Left kidney (tissue), 2 donors: ENCODE results near the gene NEDD4. TPM values are rescaled to one million over a fixed set of nuclear protein-coding genes. Genes with fewer than 3 reads are reported as not detected.
"Not testable (repeated sequence)": the region's sequence is repeated elsewhere in the genome, so short reads cannot be mapped to it uniquely, and the experiment has no call there.

Source experiments
- DNase-seq: peaks from one replicate; pipeline ENCODE4 v3.0.0-alpha.2; 2013
- polyA plus RNA-seq: library from polyadenylated mRNA; unstranded; fragments of 120-200 nt; gene quantifications from one replicate; pipeline ENCODE4 v1.2.1, GENCODE V29; 2013; ENCODE audit not compliant: insufficient read length

The NEDD4 gene
- polyA plus RNA-seq, 1 donor, result 20.2 TPM

DNA sequence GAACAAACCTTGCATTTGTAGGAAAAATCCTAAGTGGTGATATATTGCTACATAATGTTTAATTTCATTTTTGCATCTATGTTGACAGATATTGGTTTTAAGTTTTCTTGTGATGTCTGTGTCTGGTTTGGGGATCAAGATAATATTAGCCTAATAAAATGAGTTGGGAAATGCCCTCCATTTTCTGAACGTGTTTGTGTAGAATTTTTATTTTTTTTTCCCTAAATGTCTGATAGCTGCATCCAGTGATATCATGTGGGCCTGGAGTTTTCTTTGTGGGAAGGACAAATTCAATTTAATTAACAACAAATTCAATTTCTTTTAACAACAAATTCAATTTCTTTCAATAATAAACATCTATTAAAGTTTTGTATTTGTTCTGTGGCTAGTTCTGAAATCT is 35.1 kb downstream of the NEDD4 start:
- DNase-seq, result no peak

DNA sequence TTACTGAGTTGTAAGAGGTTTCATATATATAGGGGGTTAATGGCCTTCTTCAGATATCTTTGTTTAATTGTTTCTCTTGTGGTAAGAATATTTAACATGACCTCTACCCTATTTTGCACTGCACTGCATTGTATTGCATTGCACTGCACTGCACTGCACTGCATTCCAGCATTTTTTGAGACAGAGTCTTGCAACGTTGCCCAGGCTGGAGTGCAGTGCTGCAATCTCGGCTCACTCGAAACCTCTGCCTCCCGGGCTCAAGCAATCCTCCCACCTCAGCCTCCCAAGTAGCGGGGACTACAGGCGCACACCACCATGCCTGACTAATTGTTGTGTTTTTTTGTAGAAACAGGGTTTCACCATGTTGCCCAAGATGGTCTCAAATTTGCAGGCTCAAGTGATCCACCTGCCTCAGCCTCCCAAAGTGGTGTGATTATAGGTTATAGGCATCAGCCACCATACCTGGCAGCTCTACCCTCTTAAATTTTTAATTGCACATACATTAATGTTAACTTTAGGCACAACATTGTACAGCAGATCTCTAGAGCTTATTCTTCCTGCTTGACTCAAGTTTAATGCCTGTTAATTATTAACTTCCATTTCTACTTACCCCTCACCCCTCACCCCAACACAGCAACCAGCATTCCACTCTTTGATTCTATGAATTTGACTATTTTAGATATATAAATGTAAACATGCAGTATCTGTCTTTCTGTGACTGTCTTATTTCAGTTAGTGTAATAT is 38.4 kb downstream of the NEDD4 start:
- no peak for DNase-seq

DNA sequence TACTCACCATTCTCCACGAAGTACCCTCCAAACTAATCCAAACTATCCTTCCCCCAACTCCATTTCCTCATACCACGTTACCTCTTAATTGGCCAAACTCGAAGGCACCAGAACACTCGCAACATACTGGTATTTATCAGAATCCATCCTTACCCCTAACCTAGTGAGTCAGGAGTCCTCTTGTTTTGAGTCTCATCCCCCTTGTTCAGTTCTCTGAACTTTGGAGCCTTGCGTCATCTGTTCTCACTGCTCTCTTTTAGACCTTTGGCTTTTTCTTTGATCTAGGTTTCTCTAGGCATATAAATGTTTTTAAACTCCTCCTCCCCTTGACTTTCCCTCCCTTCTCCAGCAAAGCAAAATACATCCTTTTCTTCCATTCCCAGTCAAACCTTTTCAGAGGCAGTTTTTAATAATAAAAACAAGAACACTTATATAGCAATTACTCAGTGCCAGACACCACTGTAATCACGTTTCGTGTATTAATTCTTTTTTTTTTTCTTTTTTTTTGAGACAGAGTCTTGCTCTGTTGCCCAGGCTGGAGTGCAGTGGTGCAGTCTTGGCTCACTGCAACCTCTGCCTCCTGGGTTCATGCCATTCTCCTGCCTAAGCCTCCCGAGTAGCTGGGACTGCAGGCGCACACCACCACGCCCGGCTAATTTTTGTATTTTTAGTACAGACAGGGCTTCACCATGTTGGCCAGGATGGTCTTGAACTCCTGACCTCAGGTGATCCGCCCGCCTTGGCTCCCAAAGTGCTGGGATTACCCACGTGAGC is 40.7 kb downstream of the NEDD4 start:
- DNase-seq, result not testable (repeated sequence)

DNA sequence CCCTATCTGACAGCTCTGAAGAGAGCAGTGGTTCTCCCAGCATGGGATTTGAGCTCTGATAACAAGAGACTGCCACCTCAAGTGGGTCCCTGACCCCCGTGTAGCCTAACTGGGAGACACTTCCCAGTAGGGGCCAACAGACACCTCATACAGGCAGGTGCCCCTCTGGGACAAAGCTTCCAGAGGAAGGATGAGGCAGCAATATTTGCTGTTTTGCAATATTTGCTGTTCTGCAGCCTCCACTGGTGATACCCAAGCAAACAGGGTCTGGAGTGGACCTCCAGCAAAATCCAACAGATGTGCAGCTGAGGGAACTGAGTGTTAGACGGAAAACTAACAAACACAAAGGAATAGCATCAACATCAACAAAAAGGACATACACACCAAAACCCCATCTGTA is 48.8 kb downstream of the NEDD4 start:
- not testable (repeated sequence) for DNase-seq

DNA sequence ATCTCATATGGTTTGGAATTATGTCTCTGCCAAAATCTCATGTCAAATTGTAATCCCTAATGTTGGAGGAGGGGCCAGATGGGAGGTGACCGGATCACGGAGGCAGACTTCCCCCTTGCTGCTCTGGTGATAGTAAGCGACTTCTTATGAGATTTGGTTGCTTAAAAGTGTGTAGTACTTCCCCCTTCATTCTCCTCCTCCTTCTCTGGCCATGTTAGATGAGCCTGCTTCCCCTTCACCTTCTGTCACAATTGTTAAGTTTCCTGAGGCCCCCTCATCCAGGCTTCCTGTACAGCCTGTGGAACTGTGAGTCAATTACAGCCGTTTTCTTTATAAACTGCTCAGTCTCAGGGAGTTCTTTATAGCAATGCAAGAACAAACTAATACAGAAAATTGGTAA is 51.1 kb downstream of the NEDD4 start:
- no peak for DNase-seq

DNA sequence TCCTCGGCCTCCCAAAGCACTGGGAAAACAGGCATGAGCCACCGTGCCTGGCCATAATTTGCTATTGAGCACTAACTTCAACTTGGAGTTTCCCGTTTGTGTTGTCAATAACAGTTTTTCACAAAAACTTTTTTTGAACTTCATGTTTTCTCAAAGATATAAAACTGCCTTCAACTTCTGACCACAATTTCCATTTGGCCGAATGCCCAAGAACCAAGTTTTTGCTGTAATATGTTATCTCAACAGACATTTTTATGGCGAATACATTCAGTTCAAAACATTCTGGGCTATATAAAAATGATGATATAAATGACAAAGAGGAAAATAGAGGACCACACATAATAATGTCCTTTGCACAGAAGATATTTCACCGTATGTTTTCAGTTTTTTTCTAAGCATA is 56.4 kb downstream of the NEDD4 start:
- DNase-seq, result peak; percentile 20

DNA sequence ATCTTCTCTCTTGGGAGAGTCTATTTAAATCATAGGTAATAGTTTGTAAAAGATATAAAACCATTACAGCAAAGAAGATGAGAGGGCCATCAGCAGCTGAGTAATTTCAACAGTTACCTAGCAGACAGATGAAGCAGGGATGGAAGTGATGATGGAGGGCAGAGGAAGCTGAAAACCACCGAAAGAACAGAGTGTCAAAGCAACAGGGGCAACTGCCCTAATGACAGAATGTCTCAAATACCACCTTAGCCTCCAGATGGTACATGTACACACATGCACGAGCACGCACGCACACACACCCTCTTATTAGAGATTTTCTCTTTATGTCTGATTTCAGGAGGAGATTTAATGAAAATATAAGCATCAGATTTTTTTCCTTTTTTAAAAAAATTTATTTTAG is 64.5 kb downstream of the NEDD4 start:
- DNase-seq, result no peak

DNA sequence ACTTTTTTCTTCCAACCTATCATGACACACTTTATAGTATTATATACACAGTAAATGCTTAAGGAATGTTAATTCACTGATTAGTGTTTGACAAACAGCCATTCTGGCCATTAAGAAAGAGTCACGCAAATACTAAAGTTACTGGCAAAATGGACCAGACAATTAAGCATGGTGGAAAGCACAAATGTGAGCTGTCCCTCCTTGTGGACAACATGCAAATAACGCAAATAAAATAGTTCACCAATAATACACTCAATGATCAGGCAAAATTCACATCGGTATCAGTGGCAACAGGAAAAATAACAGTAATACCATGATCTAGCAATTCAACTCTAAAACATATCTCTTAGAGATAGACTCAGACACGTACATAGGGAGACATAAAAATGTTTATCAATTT is 71.7 kb downstream of the NEDD4 start:
- no peak for DNase-seq

DNA sequence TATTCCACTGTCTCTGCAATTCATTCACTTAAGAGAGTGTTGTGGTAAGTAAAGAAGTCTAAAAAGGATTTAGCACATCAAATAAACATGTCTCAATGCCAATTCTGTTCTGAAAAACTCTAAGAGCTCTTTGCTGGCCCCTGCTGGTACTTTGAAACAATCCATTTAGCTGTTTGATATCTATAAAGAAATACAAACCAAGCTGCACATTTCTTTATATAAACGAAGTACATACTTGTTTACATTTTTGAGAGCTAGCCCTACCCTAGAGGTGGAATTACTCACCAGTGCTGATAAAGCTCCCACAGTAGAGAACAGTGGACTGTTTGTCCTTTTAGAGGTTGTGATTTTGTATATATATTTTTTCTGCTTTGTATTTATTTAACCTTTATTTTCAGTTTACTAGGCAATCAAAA is 75.5 kb downstream of the NEDD4 start:
- DNase-seq, result peak; percentile 30

DNA sequence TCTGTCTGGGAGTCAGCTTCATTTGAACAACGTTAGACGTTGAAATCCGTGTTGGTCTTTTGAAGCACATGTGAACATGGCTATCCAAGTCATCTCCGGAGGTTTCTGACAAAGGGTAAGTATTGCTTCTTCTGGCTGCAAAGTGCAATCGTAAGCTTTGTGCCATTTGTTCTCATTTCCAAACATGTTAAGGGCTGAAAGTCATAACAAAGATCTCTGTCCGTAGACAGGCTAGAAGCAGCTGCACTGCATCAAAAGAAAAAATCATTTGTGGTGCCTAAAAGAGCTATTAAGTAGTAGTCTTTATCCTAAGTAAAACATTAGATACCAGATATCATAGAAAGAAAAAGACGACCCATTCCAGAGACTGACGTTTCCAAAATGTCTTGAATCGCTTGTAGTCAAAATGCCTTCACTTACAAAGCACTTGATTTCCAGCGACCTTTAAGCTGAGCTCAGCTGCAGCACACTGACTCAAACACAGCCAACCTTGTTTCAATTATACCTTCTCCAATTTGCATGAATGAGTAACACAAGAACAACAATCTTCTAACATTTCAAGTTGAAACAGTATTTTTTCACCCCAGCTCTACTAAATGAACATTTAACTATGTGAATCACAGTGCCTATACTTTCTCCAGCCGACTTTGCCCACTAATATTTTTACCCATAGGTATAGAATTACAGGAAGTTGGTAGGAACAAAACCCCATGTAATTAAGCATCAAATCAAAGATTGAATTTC is 76.6 kb downstream of the NEDD4 start:
- DNase-seq, result no peak

DNA sequence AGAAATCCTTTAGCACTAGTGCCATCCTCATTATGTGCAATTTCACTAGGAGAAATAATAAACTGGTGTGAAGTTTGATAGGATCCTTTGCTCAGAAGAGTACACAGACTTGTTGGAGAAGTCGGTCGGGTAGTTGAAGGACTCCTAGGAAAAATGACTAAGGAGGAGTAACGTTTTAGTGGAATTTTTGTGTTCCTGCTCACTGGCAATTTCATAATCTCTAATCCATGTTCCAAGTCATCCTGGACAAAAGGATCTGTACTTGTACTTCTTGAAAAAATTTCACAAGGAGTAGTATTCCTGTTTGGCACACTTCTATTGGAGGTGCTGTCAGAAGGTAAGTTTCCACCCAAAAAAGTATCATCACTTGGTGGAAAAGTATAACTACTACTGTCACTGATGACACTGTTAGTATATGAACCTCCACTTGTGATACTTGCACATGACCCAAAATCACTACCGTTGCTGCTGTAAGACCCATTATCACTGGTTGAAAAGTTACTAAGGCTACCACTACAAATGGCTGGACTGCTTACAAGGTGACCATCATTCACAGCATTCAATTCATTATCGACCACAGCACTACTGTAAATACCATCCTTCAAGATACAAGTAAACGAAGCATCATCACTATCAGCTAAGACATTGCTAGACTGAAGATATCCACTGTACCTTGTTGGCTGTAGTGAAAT is 77.4 kb downstream of the NEDD4 start:
- DNase-seq, result no peak

DNA sequence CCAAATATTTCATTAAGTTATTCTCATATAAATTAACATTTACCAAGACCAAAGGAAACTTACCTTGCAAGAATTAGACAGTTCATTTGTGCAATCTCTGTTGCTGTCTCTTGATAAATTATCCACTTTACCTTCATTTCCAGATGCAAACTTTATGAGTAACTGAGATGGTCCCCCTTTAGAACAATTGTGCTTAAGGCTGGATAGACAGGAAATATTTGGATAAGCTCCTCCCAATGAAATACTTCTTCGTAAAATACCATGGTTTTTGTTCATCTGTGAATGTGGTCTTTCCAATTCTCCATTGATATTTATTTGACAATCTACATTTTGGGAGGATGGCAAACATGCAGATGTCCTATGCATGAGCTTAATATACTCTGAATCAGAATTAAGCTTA is 78.2 kb downstream of the NEDD4 start:
- DNase-seq, result no peak

DNA sequence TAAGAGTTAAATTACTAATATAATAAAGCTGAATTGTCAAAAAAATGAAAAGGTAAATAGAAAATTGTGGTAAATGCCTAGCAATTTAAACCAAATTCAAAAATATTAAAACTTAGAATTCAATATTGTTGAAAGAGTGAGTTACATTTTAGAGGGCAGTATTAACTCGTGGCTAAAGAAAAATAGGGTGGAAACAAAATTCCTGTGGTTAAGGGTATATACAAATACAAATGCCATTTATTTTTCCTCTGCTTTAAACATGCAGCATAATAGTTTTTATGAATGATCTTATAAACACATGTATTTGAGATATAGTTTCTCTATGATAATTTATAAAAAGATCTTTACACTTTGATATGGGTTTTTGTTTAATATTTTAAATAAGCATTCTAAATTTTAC is 79.0 kb downstream of the NEDD4 start:
- no peak for DNase-seq

DNA sequence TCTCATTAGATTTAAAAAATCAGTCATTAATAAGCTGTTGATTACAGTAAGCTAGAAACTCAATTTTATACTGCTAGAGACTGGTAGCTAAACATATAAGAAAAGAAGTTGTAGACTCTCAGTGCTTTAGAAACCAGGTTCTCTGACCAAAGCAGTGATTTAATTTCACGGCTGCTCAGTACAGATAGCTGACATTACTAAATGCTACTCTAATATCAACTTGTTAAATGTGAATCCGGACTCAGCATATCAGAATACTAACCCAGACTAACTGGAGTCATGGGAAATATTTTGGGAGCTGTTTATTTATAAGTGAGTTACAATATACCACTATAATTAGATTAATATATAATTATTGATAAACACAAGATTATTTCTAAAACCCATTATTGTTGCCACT is 80.4 kb downstream of the NEDD4 start:
- no peak for DNase-seq

DNA sequence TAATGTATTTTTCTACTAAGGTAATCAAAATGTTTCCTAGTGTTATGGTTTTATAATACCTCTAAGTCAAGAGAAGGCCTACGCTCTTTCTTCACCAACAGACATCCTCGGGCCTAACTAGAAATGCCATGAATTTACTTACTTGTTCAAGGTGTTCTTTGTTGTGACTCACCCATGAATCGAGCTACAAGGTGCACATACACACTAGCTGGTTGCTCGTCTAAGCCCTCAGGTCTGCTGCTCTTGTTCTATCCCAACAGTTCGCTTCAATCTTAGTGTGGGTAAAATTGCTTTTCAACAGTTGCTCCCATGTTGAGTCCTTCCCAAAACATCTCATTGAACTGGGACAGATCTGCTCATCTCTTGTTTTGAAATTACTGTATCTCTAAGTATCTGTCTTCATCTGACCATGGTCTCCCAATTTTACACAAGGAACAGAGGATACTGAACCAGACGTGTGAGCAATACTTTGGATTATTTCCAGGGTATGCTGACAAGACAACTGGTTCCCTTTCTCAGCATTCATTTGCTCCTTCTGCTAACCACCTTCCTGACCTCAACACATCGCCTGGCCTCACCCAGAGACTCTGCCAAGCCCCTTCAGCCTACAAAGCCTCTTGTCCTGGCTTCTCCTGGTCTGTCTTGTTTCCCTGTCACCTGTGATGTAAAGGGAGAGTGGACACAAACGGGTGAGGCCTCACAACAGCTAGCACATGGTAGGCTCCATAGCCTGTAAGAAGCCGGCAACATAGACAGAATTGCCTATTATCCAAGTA is 84.2 kb downstream of the NEDD4 start:
- DNase-seq, result no peak

DNA sequence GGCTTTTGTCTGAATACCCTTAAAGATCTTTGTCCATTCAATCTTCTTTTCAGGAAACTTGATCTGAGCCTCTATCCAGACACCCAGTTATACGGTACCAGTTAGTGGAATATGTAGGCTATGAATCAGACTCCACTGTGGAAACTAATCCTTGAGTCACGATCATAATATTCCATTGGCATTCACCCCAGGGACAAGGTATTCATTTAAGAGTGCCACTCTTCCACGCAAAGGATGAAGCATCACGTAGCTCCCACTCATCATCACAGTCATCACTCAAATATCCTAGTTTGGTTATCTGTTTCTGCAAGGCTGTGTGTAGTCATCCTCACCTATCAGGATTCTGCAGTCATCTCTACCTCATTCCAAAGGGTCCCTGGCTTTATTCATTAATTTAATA is 85.6 kb downstream of the NEDD4 start:
- DNase-seq, result no peak

DNA sequence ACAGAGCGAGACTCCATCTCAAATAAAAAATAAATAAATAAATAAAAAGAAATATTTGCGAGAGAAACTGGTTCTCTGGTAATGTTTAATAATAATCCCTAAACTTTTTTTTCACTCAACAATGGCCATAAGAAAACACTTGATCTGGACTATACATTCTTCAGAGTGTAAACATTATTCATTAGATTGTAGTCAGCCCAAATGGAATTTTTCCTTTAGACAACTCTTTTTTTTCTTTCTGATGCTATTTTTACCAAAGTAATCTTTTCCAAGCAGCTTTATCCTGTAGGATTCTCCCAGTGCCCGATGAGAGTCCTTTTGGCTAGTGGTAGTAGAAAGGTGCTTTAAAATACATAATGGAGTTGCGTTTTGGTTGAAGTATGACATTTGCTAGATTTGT is 90.4 kb downstream of the NEDD4 start:
- DNase-seq, result no peak

DNA sequence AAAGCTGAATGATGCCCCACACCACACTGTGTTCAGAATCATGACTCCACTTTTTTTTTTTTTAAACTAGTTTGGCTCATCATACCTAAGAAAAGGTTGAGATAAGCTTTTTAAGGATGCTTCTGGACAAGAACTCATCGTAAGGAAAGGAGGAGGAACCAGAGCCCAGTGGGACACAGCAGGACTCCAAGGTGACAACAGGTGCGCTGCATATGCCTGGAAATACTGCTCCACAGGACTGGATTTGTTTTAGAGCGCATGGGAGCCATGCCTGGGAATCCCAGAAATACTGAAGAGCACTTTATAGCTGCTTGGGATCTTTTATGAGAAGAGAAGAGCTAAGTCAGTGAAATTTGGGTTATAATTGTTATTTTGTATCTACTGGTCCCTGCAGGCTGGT is 93.4 kb downstream of the NEDD4 start:
- no peak for DNase-seq

DNA sequence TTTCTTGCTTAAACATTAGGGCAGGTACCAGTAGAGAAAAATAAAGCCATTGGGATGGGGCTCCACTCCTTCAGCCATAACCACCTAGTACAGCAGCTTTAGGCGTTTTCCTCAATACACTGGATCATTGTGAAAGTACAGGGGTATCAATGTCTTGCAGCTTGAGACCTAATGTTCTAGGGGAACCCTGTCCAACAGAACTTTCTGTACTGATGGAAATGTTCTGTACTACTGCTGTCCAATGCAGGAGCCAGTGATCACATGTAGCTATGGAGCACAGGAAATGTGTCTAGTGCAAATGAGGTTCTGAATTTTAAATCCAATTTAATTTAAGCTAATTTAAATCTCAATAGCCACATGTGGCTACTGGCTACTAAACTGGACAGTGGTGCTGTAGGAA is 93.9 kb downstream of the NEDD4 start:
- DNase-seq, result no peak

DNA sequence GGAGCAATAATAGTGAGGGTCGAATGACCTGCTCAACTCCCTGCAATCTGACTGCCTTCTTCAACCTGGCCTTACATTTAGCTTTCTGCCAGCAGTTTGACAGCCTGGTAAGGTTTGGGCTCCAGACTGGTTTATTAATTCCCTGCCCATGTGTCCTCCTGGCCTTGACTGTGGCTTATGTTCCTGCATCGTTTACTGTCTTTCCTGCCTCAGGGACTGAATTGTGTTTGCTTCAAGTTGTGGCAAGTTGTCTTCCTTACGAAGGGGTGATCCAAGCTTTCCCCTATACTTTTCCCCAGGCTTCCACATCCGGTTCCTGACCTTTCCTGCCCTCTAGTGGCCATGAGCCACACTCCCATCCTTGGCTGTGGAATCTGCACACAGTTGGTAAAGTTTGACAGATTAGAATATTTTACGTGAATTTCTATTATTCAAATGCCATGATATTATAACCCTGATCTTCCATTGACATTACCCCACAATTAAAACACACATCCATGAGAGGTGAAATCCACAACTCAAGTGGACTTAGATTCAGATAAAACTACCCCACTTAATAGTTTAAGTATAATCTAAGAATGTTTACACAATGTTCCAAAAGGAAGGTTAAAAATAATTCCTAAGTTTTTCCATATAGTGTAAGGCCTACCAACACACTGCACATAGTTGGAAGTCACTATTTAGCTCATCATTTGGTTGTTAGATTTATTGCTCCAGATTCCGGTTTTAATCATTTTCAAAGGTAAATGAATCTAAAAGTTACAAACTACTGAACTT is 95.7 kb downstream of the NEDD4 start:
- peak; percentile 40 for DNase-seq
